ENCODE data around the gene FGGY. TPM values are rescaled to one million over a fixed set of nuclear protein-coding genes. Genes with fewer than 3 reads are reported as not detected.

The FGGY gene
- total RNA-seq, 1 donor from 2014 or later, result 32.5 TPM

GRCh38 chr1:59309795-59310548 is 13.1 kb downstream of the FGGY start:
- DNase-seq (ENCODE audit: low spot score), result no peak
- H3K4me1 ChIP-seq, result peaks cover 2% of the 10 kb centered on the region
- H3K4me2 ChIP-seq, result no peak overlapping the region
- no peak overlapping the region for H3K9ac ChIP-seq
- peaks cover 2% of the 10 kb centered on the region for H3K27me3 Mint-ChIP-seq (ENCODE audit: insufficient read depth, low read depth)
- peaks cover 2% of the 10 kb centered on the region for H3K4me1 Mint-ChIP-seq
- no peak overlapping the region for H3K27ac ChIP-seq
- no peaks in the 10 kb centered on the region for H3K27me3 ChIP-seq
- no peak overlapping the region for H3K4me3 ChIP-seq
- no peaks in the 10 kb centered on the region for H4K20me1 ChIP-seq (ENCODE audit: low read depth)
- no peaks in the 10 kb centered on the region for H3F3A ChIP-seq (ENCODE audit: low read depth)
- no peaks in the 10 kb centered on the region for H3K79me2 ChIP-seq (ENCODE audit: low read depth)
- no peak overlapping the region for H2AFZ ChIP-seq (replicated peaks)
- no peaks in the 10 kb centered on the region for H3K36me3 ChIP-seq
- no peak overlapping the region for H3K27ac Mint-ChIP-seq
- H3K36me3 Mint-ChIP-seq, result peaks cover 5% of the 10 kb centered on the region
- TF ChIP-seq EZH2phosphoT487 (IDR thresholded peaks at IDR 0.05) (no peak), EZH2 (IDR thresholded peaks at IDR 0.05) (no peak)
- TF ChIP-seq, protein P1, sequence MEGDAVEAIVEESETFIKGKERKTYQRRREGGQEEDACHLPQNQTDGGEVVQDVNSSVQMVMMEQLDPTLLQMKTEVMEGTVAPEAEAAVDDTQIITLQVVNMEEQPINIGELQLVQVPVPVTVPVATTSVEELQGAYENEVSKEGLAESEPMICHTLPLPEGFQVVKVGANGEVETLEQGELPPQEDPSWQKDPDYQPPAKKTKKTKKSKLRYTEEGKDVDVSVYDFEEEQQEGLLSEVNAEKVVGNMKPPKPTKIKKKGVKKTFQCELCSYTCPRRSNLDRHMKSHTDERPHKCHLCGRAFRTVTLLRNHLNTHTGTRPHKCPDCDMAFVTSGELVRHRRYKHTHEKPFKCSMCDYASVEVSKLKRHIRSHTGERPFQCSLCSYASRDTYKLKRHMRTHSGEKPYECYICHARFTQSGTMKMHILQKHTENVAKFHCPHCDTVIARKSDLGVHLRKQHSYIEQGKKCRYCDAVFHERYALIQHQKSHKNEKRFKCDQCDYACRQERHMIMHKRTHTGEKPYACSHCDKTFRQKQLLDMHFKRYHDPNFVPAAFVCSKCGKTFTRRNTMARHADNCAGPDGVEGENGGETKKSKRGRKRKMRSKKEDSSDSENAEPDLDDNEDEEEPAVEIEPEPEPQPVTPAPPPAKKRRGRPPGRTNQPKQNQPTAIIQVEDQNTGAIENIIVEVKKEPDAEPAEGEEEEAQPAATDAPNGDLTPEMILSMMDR (IDR thresholded peaks at IDR 0.05), result no peak
- peaks cover 11% of the 10 kb centered on the region for H3K9me3 Mint-ChIP-seq
- no peak overlapping the region for H3K4me3 Mint-ChIP-seq
- H3K9me3 ChIP-seq (ENCODE audit: low read depth), result no peaks in the 10 kb centered on the region

- Histone ChIP-seq H3K4me1 (peaks cover 9% of the 10 kb centered on the region), H2AFZ (replicated peaks) (no peak overlapping the region), H3K9me3 (ENCODE audit: low read depth) (no peaks in the 10 kb centered on the region), H4K20me1 (ENCODE audit: low read depth) (no peaks in the 10 kb centered on the region), H3K9ac (no peak overlapping the region), H3K27me3 (no peaks in the 10 kb centered on the region), H3F3A (ENCODE audit: low read depth) (no peaks in the 10 kb centered on the region), H3K4me2 (no peak overlapping the region), H3K36me3 (no peaks in the 10 kb centered on the region), H3K4me3 (no peak overlapping the region), H3K27ac (no peak overlapping the region), H3K79me2 (ENCODE audit: low read depth) (no peaks in the 10 kb centered on the region)
- TF ChIP-seq, protein P1 (IDR thresholded peaks at IDR 0.05), result no peak
- TF ChIP-seq EZH2phosphoT487 (IDR thresholded peaks at IDR 0.05), result no peak
- TF ChIP-seq EZH2 (IDR thresholded peaks at IDR 0.05), result no peak
- Mint-ChIP-seq H3K4me1 (peaks cover 9% of the 10 kb centered on the region), H3K9me3 (peaks cover 9% of the 10 kb centered on the region), H3K27ac (no peak overlapping the region), H3K36me3 (peaks cover 4% of the 10 kb centered on the region), H3K4me3 (no peak overlapping the region), H3K27me3 (ENCODE audit: insufficient read depth, low read depth) (peaks cover 2% of the 10 kb centered on the region)
- no peak for DNase-seq (ENCODE audit: low spot score)
Measured at GRCh38 chr1:59310549-59311250, 13.8 kb downstream of the FGGY start.

GRCh38 chr1:59314776-59315528 is 18.1 kb downstream of the FGGY start:
- Mint-ChIP-seq H3K27ac (no peak overlapping the region), H3K4me1 (peaks cover 36% of the 10 kb centered on the region), H3K9me3 (peaks cover 3% of the 10 kb centered on the region), H3K36me3 (no peaks in the 10 kb centered on the region), H3K4me3 (no peak overlapping the region), H3K27me3 (ENCODE audit: insufficient read depth, low read depth) (peaks cover 5% of the 10 kb centered on the region)
- Histone ChIP-seq H3K27ac (no peak overlapping the region), H2AFZ (replicated peaks) (no peak overlapping the region), H3K9me3 (ENCODE audit: low read depth) (no peaks in the 10 kb centered on the region), H3F3A (ENCODE audit: low read depth) (no peaks in the 10 kb centered on the region), H3K36me3 (no peaks in the 10 kb centered on the region), H3K27me3 (no peaks in the 10 kb centered on the region), H3K9ac (no peak overlapping the region), H4K20me1 (ENCODE audit: low read depth) (no peaks in the 10 kb centered on the region), H3K79me2 (ENCODE audit: low read depth) (no peaks in the 10 kb centered on the region), H3K4me2 (no peak overlapping the region), H3K4me1 (peaks cover 33% of the 10 kb centered on the region), H3K4me3 (no peak overlapping the region)
- no peak for DNase-seq (ENCODE audit: low spot score)
- TF ChIP-seq, protein P1 (IDR thresholded peaks at IDR 0.05), result no peak
- no peak for TF ChIP-seq EZH2phosphoT487 (IDR thresholded peaks at IDR 0.05)
- no peak for TF ChIP-seq EZH2 (IDR thresholded peaks at IDR 0.05)

All from neural progenitor cell (in vitro differentiated cells).